ENCODE data around the gene SEC24A.
"Not testable (repeated sequence)": the region's sequence is repeated elsewhere in the genome, so short reads cannot be mapped to it uniquely, and the experiment has no call there.

Gene SEC24A

DNA sequence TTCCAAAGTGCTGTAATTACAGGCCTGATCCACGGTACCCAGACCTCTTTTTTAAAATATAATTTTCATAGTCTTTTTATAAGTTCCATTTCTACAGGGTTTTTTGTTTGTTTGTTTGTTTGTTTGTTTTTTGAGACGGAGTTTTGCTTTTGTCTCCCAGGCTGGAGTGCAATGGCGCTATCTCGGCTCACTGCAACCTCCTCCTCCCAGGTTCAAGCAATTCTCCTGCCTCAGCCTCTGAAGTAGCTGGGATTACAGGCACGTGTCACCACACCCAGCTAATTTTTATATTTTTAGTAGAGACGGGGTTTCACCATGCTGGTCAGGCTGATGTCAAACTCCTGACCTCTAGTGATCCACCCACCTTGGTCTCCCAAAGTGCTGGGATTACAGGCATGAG, 2.1 kb downstream of the SEC24A start:
- not testable (repeated sequence) for DNase-seq

DNA sequence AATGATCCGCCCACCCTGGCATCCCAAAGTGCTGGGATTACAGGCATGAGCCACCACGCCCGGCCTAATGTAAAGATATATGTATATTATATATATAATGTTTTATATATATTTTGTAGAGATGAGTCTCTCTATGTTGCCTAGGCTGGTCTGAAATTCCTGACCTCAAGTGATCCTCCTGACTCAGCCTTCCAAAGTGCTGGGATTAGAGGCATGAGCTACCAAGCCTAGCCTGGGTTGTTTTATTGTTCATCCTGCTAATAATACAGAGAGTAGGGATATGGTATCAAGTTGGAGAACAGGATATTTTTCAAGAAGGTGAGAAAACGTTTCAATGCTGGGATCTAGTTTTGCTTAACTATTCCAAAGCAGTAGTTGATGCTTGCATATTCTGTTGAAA, 2.9 kb downstream of the SEC24A start:
- DNase-seq = no peak

DNA sequence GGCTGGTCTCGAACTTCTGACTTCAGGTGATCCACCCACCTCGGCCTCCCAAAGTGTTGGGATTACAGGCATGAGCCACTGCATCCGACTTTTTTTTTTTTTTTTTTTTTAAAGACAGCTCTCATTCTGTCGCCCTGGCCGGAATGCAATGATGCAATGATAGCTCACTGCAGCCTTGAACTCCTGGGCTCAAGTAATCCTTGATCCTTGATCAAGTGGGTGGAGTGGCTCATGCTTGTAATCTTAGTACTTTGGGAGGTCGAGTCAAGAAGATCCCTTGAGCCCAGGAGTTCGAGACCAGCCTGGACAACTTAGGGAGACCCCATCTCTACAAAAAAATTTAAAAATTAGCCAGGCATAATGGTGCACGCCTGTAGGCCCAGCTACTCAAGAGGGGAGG, 8.1 kb downstream of the SEC24A start:
- DNase-seq = no peak

DNA sequence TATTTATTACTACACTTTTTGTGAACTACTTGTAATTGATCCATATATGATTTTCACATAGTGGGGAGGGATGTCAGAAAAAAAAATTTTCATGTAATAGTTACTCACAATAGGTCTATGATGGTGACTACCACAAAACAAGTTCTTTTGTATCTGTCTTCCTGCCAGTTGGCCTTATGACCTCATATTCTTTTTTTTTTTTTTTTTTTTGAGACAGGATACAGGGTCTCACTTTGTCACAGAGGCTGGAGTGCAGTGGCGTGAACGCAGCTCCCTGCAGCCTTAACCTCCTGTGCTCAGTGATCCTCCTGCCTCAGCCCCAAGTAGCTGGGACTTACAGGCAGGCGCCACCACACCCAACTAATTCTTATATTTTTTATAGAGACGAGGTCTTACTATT, 10.9 kb downstream of the SEC24A start:
- no peak for DNase-seq

DNA sequence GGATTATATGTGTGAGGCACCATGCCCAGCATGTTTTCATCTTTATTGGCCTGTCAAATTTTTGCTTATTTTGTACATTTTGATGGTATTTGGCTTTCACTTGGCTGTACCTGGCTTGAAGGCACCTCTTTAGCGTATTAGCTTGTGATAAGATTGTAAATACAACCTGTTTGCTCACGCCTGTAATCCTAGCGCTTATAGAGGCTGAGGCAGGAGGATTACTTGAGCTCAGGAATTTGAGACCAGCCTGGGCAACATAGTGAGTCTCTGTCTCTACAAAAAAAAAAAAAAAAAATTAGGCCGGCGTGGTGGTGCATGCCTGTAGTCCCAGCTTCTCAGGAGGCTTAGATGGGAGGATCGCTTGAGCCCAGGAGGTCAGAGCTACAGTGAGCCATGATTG, 11.3 kb downstream of the SEC24A start:
- DNase-seq = no peak

DNA sequence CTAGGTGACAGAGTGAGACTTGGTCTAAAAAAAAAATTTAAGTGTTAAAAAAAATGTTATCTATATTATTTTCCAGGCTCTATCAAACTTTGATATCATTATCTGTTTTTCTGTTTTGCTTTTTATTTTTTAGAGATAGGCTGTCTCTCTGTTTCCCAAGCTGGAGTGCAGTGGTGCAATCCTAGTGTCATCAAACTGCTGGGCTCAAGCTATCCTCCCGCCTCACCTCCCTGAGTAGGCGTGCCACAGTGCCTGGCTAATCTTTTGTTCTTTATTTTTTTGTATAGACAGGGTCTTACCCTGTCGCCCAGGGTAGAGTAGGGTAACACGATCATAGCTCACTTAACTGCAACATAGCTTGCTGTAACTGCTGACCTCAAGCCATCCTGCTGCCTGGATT, 14.4 kb downstream of the SEC24A start:
- DNase-seq = no peak

DNA sequence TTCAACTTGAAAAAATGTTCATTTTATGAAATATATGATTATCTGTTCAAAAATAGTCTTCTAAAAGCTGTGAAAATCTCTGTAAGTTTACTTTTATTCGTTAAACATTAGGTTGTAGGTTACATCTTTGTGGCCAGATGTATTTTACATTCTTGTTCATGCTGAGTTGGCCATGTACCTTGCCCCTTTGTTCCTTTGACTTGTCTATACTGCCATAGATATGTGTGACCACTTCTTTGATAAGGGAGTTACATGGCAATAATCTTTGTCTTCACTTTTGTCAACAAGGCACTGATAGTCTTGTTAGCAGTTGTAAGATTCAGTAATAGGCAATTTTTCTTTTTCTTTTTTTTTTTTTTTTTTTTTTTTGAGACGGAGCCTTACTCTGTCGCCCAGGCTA, 15.9 kb downstream of the SEC24A start:
- no peak for DNase-seq

DNA sequence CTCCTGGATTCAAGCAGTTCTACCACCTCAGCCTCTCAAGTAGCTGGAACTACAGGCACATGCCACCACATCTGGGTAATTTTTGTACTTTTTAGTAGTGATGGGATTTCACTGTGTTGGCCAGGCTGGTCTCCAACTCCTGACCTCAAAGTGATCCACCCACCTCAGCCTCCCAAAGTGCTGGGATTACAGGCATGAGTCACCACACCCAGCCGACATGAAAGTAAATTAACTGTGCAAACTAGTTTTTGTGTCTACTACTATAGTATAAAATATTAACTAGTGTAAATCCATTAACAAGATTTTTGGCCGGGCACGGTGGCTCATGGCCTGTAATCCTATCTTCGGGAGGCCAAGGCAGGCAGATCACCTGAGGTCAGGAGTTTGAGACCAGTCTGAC, 25.0 kb downstream of the SEC24A start:
- DNase-seq = not testable (repeated sequence)

DNA sequence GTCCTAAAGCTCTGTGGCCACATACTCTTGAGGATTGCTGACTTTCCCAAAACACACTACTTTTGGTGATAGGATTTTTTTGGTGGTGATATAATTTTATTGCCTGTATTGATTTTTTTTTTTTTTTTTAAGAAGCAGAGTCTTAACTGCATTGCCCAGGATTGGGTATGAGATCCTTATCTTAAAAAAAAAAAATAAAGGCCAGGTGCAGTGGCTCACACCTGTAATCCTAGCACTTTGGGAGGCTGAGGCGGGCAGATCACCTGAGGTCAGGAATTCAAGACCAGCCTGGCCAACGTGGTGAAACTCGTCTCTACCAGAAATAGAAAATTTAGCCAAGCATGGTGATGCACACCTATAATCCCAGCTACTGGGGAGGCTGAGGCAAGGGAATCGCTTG, 28.8 kb downstream of the SEC24A start:
- DNase-seq = not testable (repeated sequence)

DNA sequence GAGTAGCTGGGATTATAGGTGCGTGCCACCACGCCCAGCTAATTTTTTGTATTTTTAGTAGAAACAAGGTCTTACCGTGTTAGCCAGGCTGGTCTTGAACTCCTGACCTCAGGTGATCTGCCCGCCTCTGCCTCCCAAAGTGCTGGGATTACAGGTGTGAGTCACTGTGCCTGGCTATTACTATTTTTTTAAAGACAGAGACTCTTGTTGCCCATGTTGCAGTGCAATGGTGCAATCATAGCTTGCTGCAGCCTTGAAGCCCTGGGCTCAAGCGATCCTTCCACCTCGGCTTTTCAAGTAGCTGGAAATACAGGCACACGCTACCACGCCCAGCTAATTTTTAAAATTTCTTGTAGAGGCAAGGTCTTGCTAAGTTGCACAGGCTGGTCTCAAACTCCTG, 41.6 kb downstream of the SEC24A start:
- not testable (repeated sequence) for DNase-seq

DNA sequence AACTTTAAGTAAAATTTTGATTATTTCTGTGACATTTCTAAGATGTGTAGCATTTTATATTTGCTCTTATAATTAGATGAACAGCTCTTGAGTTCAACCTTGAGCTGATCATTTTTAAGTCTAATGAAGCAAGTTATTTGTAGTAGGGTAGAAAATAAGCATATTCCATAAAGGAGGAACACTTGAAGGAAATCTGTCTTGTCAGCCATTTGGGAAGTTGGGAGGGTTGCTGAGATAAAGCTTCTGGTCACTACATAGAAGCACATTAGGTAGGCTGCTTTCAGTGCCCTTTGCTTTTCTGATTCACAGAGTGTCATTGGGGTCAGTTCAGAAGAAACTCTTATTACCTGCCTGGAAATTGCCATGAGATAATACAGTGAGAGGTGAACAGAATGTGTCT, 44.1 kb downstream of the SEC24A start:
- no peak for DNase-seq

DNA sequence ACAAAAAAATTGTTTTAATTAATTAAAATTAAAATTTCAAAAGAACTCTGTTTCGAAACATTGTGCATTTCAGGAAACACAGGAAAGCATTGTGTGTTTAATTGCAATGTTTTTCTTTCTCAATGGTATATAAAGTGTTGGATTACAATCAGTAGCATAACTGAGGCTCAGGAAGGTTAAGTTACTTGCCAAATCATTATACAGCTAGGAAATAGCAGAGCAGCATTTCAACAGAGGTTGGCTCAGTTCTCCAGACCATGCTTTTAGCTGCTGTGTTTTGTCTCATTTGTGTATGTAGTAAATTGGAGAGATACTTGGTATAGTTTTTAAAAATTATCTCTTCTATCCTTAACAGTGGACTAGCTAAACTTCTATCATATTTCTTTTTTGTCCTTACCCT, 59.7 kb downstream of the SEC24A start:
- no peak for DNase-seq

DNA sequence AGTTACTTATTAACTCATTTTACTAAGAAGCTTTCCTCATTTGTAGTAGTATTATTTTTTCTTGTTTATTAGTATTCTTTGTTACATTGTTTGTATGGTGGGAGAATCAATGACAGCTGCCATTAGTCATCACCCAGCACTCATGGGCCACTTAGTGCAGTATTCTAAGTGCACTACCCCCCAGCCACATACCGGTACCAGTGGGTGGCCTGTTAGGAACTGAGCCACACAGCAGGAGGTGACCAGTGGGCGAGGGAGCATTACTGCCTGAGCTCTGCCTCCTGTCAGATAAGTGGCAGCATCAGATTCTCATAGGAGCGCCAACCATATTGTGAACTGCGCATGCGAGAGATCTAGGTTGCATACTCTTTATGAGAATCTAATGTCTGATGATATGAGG, 65.5 kb downstream of the SEC24A start:
- no peak for DNase-seq

DNA sequence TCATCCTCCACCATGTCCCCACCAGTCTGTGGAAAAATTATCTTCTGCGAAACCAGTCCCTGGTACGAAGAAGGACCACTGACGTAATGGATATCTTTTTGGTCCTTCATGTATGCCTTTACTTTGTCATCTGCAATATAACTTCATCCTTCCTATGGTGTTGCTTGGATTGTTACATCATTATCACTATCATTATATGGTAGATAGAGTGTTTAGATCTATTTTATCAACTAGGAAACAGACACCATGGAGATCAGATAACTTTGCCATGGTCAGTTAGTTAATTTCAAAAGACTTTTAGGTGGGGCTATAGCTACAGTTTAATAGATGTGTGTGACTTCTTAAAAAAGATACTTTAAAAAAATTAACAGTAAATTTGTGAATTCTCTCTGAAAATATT, 66.0 kb downstream of the SEC24A start:
- DNase-seq = no peak

DNA sequence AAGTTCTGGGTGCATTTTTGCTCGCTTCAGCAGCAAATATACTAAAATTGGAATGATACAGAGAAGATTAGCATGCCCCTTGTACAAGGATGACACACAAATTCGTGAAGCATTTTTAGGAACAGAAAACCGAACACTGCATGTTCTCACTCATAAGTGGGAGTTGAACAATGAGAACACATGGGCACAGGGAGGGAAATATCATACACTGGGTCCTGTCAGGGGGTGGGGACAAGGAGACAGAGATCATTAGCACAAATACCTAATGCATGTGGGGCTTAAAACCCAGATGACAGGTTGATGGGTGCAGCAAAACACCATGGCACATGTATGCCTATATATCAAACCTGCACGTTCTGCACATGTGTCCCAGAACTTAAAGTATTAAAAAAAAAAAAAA, 66.9 kb downstream of the SEC24A start:
- not testable (repeated sequence) for DNase-seq

DNA sequence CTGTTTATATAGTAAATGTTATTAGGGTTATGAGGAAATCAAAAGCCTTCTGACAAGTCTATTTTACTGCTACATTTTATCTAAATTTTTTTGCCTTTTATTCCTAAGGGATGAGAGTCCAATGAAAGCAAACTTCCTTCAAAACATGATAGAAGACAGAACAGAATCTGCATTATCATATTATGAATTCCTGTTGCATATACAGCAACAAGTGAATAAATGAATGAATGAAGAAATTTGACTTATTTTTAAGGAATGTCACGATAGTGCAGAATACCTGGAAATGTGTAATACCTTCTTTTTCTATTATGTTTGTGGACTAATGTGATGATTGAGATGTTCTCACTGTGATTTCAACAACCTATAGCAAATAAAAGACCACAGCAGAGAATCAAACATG, 76.3 kb downstream of the SEC24A start:
- DNase-seq = no peak

DNA sequence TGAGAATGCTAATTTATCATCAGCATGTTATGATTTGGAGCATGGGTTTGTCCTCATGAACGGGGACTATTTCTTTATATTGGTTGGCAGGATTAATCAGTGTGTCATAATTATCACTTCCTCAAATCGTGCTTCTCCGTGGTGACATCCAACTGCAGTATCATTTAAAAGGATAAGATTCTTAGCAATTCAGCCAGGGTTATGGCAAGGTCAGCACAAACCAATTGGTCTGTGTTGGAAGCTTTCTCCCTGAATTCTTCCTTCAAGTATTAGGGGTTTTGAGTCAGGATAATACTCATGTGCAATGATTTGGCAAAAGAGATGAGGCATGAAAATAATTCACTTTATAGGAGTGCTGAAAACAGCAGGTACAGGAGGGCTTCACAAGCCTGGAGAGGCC, 84.2 kb downstream of the SEC24A start:
- no peak for DNase-seq

DNA sequence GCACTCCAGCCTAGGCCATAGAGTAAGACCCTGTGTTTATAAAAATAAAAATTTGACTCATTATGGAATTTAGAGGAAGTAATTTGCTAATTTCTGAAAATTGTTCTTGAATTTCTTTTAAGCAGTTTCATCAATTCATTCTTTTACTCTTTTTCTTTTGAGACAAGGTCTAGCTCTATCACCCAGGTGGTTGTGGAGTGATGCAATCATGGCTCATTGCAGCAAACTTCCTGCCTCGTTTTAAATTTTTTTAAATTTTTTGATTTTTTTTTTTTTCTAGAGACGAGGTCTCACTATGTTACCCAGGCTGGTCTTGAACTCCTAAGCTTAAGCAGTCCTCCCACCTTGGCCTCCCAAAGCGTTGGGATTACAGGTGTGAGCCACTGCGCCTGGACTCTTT, 86.7 kb downstream of the SEC24A start:
- peak in 1 of 2 experiments; percentile 7 for DNase-seq

DNA sequence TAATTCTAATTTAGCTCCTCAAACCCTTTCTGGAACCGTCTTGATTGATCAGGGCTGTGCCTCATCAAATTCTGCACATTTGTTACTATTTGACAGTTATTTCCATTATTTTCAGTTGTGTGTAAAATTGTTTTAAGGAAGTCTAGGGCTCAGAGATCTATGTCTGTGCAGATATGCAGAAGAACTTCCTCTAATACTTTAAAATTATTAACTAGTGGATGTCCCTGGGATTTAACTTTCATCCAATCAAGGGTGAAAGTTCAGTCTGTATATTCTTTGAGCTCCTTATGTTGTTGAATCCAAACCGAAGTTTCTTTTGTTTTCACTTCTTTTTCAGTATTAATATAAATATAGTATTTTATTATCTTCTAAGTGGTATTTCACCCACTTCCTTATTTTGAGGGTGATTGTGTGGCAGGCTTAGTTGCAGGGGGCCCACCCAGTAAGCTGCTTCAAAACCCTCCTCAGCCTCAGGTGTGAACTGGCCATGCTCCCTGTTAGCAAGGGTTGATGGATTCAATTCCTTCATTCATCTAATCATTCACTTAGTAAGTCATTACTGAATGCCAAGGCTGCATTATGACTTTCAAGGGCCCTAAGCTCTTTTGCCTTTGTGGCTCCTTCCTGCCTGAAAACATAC, 87.7 kb downstream of the SEC24A start:
- DNase-seq = peak; percentile 61 to 75

DNA sequence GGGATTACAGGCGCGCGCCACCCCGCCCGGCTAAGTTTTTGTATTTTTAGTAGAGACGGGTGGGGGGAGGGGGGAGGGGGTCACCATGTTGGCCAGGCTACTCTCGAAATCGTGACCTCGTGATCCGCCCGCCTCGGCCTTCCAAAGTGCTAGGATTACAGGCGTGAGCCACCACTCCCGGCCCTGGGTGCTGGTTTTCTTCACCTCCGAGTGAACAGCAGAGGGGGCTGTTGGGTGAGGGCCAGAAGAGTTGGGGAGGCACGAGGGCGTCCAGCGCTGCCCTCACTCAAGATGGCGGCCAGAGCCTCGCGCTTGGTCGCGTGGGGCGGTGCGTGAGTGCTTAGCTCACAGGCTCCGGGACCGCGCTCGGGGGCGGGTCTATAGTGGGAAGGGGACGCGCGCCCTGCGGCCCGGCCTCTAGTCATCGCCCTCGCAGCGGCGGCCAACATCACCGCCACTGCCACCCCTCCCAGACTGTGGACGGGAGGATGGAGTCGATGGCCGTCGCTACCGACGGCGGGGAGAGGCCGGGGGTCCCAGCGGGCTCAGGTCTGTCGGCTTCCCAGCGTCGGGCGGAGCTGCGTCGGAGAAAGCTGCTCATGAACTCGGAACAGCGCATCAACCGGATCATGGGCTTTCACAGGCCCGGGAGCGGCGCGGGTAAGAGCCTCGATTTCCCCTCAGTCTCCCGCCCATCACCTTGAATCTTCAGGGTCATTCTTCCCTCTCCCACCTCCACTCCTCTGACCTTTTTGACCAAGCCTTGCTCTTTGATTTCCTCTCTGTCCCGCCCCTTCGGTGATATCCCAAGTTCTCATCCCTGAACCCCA, 89.8 kb downstream of the SEC24A start, which contains the start of gene CAMLG:
Gene CAMLG (plus strand): TSS at position 416 of the 830 bp plus-strand sequence. CDS start 73 bp downstream, at position 489.
- peak; percentile 92 to 93 for DNase-seq

DNA sequence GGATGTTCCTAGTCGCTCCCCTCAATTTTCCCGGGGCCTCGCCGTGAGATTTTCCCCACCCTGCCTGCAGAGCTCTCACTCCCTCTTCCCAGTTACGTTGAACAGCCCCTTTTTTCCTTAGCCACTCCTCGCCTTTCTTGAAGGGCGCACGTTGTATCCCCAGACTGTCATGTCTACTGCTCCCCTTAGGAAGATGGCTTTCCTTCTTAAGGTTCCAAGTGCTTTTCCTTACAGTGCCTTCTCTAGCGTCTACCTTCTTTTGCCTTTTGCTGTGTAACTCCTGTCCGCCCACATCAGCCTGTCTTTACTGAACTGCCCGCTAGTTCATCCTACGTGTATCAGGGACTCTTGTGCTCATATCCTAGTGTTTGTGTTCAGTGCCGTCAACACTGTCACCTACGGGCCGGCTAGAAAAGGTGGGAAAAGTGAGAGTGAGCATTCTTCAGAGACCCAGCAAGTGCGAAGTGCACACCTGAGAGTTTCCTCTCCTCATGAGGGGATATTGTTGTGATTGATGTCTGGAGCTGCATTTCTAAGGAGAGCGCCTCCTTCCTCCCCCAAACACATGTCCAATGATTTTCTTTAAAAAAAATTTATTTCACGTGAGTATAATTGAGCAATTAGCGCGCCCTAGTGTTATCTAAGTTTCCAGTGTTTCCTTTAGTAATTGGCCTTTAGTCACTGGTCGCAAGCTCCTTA, 90.5 kb downstream of the SEC24A start:
- DNase-seq = peak; percentile 62 to 75

DNA sequence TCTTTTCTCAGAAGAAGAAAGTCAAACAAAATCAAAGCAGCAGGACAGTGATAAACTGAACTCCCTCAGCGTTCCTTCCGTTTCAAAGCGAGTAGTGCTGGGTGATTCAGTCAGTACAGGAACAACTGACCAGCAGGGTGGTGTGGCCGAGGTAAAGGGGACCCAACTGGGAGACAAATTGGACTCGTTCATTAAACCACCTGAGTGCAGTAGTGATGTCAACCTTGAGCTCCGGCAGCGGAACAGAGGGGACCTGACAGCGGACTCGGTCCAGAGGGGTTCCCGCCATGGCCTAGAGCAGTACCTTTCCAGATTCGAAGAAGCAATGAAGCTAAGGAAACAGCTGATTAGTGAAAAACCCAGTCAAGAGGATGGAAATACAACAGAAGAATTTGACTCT, 92.5 kb downstream of the SEC24A start:
- no peak for DNase-seq

DNA sequence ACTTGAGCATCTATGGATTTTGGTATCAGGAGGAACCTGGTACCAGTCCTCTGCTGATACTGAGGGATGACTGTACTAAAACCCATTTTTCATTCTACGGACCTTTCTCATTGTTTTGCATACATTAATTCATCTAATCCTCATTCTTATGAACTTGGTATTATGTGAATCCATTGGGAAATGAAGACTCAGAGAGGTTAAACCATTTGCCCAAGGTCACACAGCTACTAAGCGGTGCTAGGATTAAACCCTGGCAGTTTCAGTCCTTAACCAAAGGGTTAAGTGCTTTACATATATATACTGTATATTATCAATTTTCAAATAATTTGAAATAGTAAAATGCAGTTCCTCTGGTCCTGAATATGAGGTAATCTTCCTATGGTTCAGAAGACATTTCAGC, 93.5 kb downstream of the SEC24A start:
- no peak for DNase-seq

DNA sequence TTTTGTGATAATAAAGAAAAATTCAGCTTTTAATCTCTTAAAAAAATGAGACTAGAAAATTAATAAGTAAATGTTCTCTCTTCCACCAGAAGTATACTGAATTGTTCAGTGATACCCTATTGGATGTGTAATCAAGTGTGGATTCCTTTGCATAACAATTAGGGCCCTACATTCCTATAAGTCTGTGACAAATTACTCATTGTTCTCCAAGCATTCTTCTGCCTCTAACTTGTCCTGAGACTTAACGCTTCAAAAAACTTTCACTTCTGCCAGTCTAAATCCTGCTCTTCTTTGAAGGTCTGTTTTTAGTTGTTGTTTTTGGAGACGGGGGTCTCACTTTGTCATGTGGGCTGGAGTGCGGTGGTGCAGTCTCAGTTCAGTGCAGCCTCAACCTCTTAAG, 100.8 kb downstream of the SEC24A start:
- no peak for DNase-seq

All from AML-193 (cell line).